Esophagus squamous epithelium (tissue), 5 donors: Measurements from ENCODE around the gene HEYL. TPM values are rescaled to one million over a fixed set of nuclear protein-coding genes. Genes with fewer than 3 reads are reported as not detected.
A peak's percentile ranks its signal among the peaks of the same experiment; 100 is the strongest.

ENCODE experiments used
- DNase-seq: peaks from one replicate; lab custom pipeline; 2025; lab: John Stamatoyannopoulos, UW
- H3K27ac ChIP-seq, 4 donors: fragments of 200-600 bp; sonication (generic); one replicate each; pipeline ENCODE4 v1.5.1; 2016 to 2019; ENCODE audit warnings: mild to moderate bottlenecking in 1 of 4
- H3K27me3 ChIP-seq, 4 donors: fragments of 200-600 bp; sonication (generic); 1 replicate in 3 of 4; 2 replicates in 1 of 4; pipeline versions ENCODE4 v1.5.1 to v1.6.0; 2017 to 2021; ENCODE audit warnings: antibody characterized with exemption in 1 of 4
- H3K36me3 ChIP-seq, 3 donors: fragments of 200-600 bp; sonication (generic); one replicate each; pipeline ENCODE4 v1.5.1; 2016 to 2019
- H3K4me1 ChIP-seq, 3 donors: fragments of 200-600 bp; sonication (generic); one replicate each; pipeline ENCODE4 v1.5.1; 2017 to 2019
- H3K4me3 ChIP-seq, 4 donors: fragments of 200-600 bp; sonication (generic); 1 replicate in 3 of 4; 2 replicates in 1 of 4; pipeline ENCODE4 v1.5.1; 2016 to 2019; ENCODE audit warnings: mild to moderate bottlenecking in 2 of 4, moderate library complexity in 1 of 4
- H3K9me3 ChIP-seq, 3 donors: fragments of 200-600 bp; sonication (generic); one replicate each; pipeline ENCODE4 v1.5.1; 2016 to 2019
- POLR2A ChIP-seq, 4 donors: fragments of 450-650 bp; IDR thresholded peaks; one replicate each; pipeline ENCODE4 v1.6.1; 2017; ENCODE audit warnings: antibody characterized with exemption in 4 of 4, mild to moderate bottlenecking in 4 of 4, moderate library complexity in 3 of 4
- WGBS, 2 donors: methylation state at CpG; one replicate each; pipeline ENCODE4 v1.1.5; 2018; 5-methylcytosine and 5-hydroxymethylcytosine counted together
- intact Hi-C: fragments of 100-400 bp; cut with DNase I; formaldehyde crosslinking; loops from one replicate; pipeline ENCODE4 v1.15.0; 2022
- total RNA-seq, 4 donors: library from RNA; depleted of rRNA; stranded (reverse); fragments of >200 nt; gene quantifications; one replicate each; pipeline ENCODE4 v1.1.0, GENCODE V29; 2016
- TF ChIP-seq, protein P1 (sequence below), 6 experiments: fragments of 450-650 bp in 4 of 6; fragments of 200-600 bp in 2 of 6; sonication (generic) in 2 of 6; IDR thresholded peaks; one replicate each; pipeline ENCODE4 v1.5.1; 2016 to 2019; ENCODE audit warnings: antibody characterized with exemption in 6 of 6, mild to moderate bottlenecking in 4 of 6, moderate library complexity in 4 of 6
- donor health status: DM: yes; HTN: yes; CAD: no.

HEYL gene
- total RNA-seq, 4 donors from 2014 or later: 0.45 to 1.2 (median 0.77) TPM

- peaks cover 0 to 12% (median 3%) of the 10 kb centered on the region in 3 donors for H3K4me1 ChIP-seq
- H3K27me3 ChIP-seq: peaks cover 0 to 55% (median 2%) of the 10 kb centered on the region in 4 donors
- no peak overlapping the region for H3K27ac ChIP-seq
- TF ChIP-seq, protein P1, sequence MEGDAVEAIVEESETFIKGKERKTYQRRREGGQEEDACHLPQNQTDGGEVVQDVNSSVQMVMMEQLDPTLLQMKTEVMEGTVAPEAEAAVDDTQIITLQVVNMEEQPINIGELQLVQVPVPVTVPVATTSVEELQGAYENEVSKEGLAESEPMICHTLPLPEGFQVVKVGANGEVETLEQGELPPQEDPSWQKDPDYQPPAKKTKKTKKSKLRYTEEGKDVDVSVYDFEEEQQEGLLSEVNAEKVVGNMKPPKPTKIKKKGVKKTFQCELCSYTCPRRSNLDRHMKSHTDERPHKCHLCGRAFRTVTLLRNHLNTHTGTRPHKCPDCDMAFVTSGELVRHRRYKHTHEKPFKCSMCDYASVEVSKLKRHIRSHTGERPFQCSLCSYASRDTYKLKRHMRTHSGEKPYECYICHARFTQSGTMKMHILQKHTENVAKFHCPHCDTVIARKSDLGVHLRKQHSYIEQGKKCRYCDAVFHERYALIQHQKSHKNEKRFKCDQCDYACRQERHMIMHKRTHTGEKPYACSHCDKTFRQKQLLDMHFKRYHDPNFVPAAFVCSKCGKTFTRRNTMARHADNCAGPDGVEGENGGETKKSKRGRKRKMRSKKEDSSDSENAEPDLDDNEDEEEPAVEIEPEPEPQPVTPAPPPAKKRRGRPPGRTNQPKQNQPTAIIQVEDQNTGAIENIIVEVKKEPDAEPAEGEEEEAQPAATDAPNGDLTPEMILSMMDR (IDR thresholded peaks at IDR 0.05): no peak
- no peak for TF ChIP-seq POLR2A (IDR thresholded peaks at IDR 0.05)
- H3K4me3 ChIP-seq: no peak overlapping the region
- H3K36me3 ChIP-seq: no peaks in the 10 kb centered on the region
- WGBS, 2 donors: 87 to 95% methylated on average over 7 to 8 of the region's 8 CpGs
- intact Hi-C loops: no loop called here
- no peak for DNase-seq
- H3K9me3 ChIP-seq: no peaks in the 10 kb centered on the region
Measured at GRCh38 chr1:39640861-39641260, 1.4 kb upstream of the HEYL start.

GRCh38 chr1:39638965-39639304 is 508 bp downstream of the HEYL start:
- 71 to 89% methylated on average over 1 to 3 of the region's 3 CpGs for WGBS, 2 donors

DNA sequence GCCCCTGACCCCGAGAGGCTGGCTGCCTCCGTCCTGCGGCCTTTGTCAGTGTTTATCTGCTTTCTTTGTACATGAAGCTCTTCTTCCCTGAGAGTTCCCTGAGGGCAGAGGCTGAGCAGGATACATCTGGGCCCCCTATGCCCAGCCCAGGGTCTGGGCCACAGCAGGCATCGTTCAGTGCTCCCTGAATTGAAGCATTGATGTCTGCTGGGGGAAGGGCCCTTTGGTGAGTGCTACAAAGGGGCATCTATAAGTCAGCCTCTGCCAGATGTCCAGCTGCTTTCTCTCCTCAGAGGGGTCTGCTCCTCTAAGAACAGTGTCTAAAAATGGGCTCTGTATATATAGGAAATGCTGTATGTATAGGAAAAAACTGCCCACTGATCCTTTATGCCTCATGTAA is 2.1 kb downstream of the HEYL start:
- Histone ChIP-seq H3K27me3 (peaks cover 0 to 87% (median 2%) of the 10 kb centered on the region in 4 donors), H3K4me1 (peaks cover 0 to 21% (median 9%) of the 10 kb centered on the region in 3 donors), H3K4me3 (peak overlapping the region in 1 of 4 donors; percentile 4), H3K9me3 (no peaks in the 10 kb centered on the region), H3K36me3 (no peaks in the 10 kb centered on the region), H3K27ac (no peak overlapping the region)
- intact Hi-C loops: no loop called here
- 76 to 80% methylated on average over 2 to 4 of the region's 4 CpGs for WGBS, 2 donors
- DNase-seq: no peak
- no peak for TF ChIP-seq POLR2A (IDR thresholded peaks at IDR 0.05)
- TF ChIP-seq, protein P1 (IDR thresholded peaks at IDR 0.05): no peak

More at GRCh38 chr1:39638965-39639304, 508 bp downstream of the HEYL start:
- Histone ChIP-seq H3K9me3 (no peaks in the 10 kb centered on the region), H3K4me3 (peak overlapping the region; percentile 28 to 67 (median 41)), H3K4me1 (peaks cover 0 to 11% (median 3%) of the 10 kb centered on the region in 3 donors), H3K27me3 (peaks cover 0 to 71% (median 2%) of the 10 kb centered on the region in 4 donors), H3K36me3 (no peaks in the 10 kb centered on the region), H3K27ac (peak overlapping the region in 3 of 4 donors; percentile 5 to 82 (median 71))
- no peak for DNase-seq
- intact Hi-C loops: no loop called here
- TF ChIP-seq, protein P1 (IDR thresholded peaks at IDR 0.05): no peak
- TF ChIP-seq POLR2A (IDR thresholded peaks at IDR 0.05): no peak

GRCh38 chr1:39635871-39636210 is 3.6 kb downstream of the HEYL start:
- 50% methylated on average over 2 of the region's 2 CpGs; no CpG with 5 or more reads in 1 of the 2 donors for WGBS, 2 donors
- peaks cover 0 to 95% (median 2%) of the 10 kb centered on the region in 4 donors for H3K27me3 ChIP-seq
- H3K4me1 ChIP-seq: peaks cover 0 to 21% (median 9%) of the 10 kb centered on the region in 3 donors
- intact Hi-C loops: no loop called here
- peak overlapping the region in 3 of 4 donors; percentile 17 to 57 (median 52) for H3K27ac ChIP-seq
- H3K36me3 ChIP-seq: no peaks in the 10 kb centered on the region
- H3K4me3 ChIP-seq: no peak overlapping the region
- no peak for DNase-seq
- TF ChIP-seq POLR2A (IDR thresholded peaks at IDR 0.05): no peak
- no peaks in the 10 kb centered on the region for H3K9me3 ChIP-seq

DNA sequence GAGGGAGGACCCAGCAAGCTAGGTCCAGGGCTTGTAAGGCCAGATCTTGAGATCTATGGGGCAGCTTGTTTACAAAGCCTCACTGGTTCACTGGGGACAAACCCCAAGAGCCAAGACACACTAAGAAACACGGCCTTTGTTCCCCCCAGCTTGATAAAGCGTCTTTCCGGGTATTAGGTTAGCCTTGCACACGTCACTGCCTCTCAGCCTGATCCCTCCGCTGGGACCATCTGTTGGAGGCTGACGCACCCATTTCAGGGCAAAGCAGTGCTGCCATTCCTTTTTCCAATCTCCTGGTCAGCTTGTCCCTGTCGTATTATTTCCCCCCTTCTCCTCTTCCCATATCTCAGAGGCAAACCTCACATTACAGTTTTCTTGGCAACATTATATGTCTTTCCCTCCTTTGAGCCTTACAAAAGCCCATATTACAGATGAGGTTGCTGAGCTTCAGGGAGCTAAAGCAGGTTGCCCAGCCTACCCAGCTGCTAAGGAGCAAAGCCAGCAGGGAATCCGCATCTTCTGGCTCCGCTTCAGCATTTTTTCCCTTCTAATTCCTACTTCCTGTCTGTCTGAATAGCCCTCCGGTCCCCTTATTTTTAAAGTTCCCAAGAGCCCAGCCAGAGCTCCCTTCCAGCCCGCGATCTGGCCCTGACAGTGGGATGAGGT is 4.1 kb downstream of the HEYL start:
- Histone ChIP-seq H3K4me3 (no peak overlapping the region), H3K36me3 (no peaks in the 10 kb centered on the region), H3K4me1 (peaks cover 0 to 21% (median 9%) of the 10 kb centered on the region in 3 donors), H3K9me3 (no peaks in the 10 kb centered on the region), H3K27me3 (peaks cover 0 to 92% (median 2%) of the 10 kb centered on the region in 4 donors), H3K27ac (peak overlapping the region in 3 of 4 donors; percentile 17 to 57 (median 52))
- no peak for DNase-seq
- 72 to 80% methylated on average over 10 of the region's 12 CpGs for WGBS, 2 donors
- TF ChIP-seq, protein P1 (IDR thresholded peaks at IDR 0.05): no peak
- no peak for TF ChIP-seq POLR2A (IDR thresholded peaks at IDR 0.05)
- intact Hi-C loops: no loop called here
